ENCODE measurements around the gene NT5C1A.

Gene NT5C1A

DNA sequence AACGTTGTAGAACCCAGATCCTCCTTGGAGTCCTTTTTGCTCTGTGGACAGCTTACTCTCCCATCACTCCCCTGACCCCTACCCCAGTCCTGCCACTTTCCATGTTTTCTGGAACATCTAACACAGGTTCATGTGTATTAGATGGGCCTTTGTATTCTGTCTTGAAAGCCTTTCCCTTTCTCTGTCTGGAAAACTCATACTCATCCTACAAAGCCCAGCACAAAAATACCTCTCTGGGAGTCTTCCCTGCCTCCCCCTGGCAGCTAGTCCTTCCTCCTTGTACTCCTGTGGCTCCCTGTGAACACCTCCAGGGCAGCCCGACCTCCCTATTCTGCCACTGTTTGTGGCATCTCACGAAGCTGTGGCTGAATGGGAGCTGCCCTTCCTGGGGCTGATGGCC lies 24.7 kb downstream of the NT5C1A start:
- Histone ChIP-seq H3K4me2 (ENCODE audit: low read depth, low read length, poor library complexity, severe bottlenecking) (no peak overlapping the region), H3F3A (ENCODE audit: low read depth) (no peaks in the 10 kb centered on the region), H3K9me2 (replicated peaks; ENCODE audit: low read depth, low read length) (no peaks in the 10 kb centered on the region), H3K27me3 (ENCODE audit: insufficient read depth, low read length, poor library complexity, severe bottlenecking) (no peaks in the 10 kb centered on the region), H4K20me1 (ENCODE audit: insufficient read depth, low read length, poor library complexity, severe bottlenecking) (no peaks in the 10 kb centered on the region), H3K9ac (ENCODE audit: low read depth, low read length, poor library complexity, severe bottlenecking) (no peak overlapping the region), H3K9me3 (ENCODE audit: insufficient read depth, low read depth, low read length) (no peaks in the 10 kb centered on the region), H3K4me1 (ENCODE audit: insufficient read depth, low read length, poor library complexity, severe bottlenecking) (no peaks in the 10 kb centered on the region), H3K79me2 (ENCODE audit: insufficient read depth, low read length) (no peaks in the 10 kb centered on the region), H2AFZ (ENCODE audit: low read length) (no peak overlapping the region), H3K36me3 (ENCODE audit: insufficient read depth, low read length) (no peaks in the 10 kb centered on the region), H3K4me3 (ENCODE audit: low read length, poor library complexity, severe bottlenecking) (no peak overlapping the region)
- TF ChIP-seq, protein P1, sequence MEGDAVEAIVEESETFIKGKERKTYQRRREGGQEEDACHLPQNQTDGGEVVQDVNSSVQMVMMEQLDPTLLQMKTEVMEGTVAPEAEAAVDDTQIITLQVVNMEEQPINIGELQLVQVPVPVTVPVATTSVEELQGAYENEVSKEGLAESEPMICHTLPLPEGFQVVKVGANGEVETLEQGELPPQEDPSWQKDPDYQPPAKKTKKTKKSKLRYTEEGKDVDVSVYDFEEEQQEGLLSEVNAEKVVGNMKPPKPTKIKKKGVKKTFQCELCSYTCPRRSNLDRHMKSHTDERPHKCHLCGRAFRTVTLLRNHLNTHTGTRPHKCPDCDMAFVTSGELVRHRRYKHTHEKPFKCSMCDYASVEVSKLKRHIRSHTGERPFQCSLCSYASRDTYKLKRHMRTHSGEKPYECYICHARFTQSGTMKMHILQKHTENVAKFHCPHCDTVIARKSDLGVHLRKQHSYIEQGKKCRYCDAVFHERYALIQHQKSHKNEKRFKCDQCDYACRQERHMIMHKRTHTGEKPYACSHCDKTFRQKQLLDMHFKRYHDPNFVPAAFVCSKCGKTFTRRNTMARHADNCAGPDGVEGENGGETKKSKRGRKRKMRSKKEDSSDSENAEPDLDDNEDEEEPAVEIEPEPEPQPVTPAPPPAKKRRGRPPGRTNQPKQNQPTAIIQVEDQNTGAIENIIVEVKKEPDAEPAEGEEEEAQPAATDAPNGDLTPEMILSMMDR (conservative IDR thresholded peaks at IDR 0.05; ENCODE audit: low read length): no peak
- no peak for TF ChIP-seq EZH2phosphoT487 (IDR thresholded peaks at IDR 0.05; ENCODE audit: borderline replicate concordance)

- H3K36me3 ChIP-seq (ENCODE audit: insufficient read depth, low read length): no peaks in the 10 kb centered on the region
- no peaks in the 10 kb centered on the region for H3K9me2 ChIP-seq (replicated peaks; ENCODE audit: low read depth, low read length)
- no peaks in the 10 kb centered on the region for H3F3A ChIP-seq (ENCODE audit: low read depth)
- no peak overlapping the region for H3K4me2 ChIP-seq (ENCODE audit: low read depth, low read length, poor library complexity, severe bottlenecking)
- TF ChIP-seq EZH2phosphoT487 (IDR thresholded peaks at IDR 0.05; ENCODE audit: borderline replicate concordance): no peak
- TF ChIP-seq, protein P1 (conservative IDR thresholded peaks at IDR 0.05; ENCODE audit: low read length): no peak
- H3K79me2 ChIP-seq (ENCODE audit: insufficient read depth, low read length): no peaks in the 10 kb centered on the region
- no peaks in the 10 kb centered on the region for H3K27me3 ChIP-seq (ENCODE audit: insufficient read depth, low read length, poor library complexity, severe bottlenecking)
- H2AFZ ChIP-seq (ENCODE audit: low read length): no peak overlapping the region
- H3K9me3 ChIP-seq (ENCODE audit: insufficient read depth, low read depth, low read length): no peaks in the 10 kb centered on the region
- no peaks in the 10 kb centered on the region for H3K4me1 ChIP-seq (ENCODE audit: insufficient read depth, low read length, poor library complexity, severe bottlenecking)
- no peak overlapping the region for H3K9ac ChIP-seq (ENCODE audit: low read depth, low read length, poor library complexity, severe bottlenecking)
- no peak overlapping the region for H3K4me3 ChIP-seq (ENCODE audit: low read length, poor library complexity, severe bottlenecking)
- H4K20me1 ChIP-seq (ENCODE audit: insufficient read depth, low read length, poor library complexity, severe bottlenecking): no peaks in the 10 kb centered on the region
These were observed 25.4 kb downstream of the NT5C1A start for GRCh38 chr1:39646232-39647081.

GRCh38 chr1:39645411-39646043 lies 26.4 kb downstream of the NT5C1A start:
- no peak overlapping the region for H3K9ac ChIP-seq (ENCODE audit: low read depth, low read length, poor library complexity, severe bottlenecking)
- no peaks in the 10 kb centered on the region for H3K27me3 ChIP-seq (ENCODE audit: insufficient read depth, low read length, poor library complexity, severe bottlenecking)
- H2AFZ ChIP-seq (ENCODE audit: low read length): no peak overlapping the region
- H3K4me2 ChIP-seq (ENCODE audit: low read depth, low read length, poor library complexity, severe bottlenecking): no peak overlapping the region
- TF ChIP-seq, protein P1 (conservative IDR thresholded peaks at IDR 0.05; ENCODE audit: low read length): no peak
- no peak for TF ChIP-seq EZH2phosphoT487 (IDR thresholded peaks at IDR 0.05; ENCODE audit: borderline replicate concordance)
- no peaks in the 10 kb centered on the region for H3K36me3 ChIP-seq (ENCODE audit: insufficient read depth, low read length)
- no peaks in the 10 kb centered on the region for H3K9me2 ChIP-seq (replicated peaks; ENCODE audit: low read depth, low read length)
- no peaks in the 10 kb centered on the region for H3K9me3 ChIP-seq (ENCODE audit: insufficient read depth, low read depth, low read length)
- H3K79me2 ChIP-seq (ENCODE audit: insufficient read depth, low read length): no peaks in the 10 kb centered on the region
- H4K20me1 ChIP-seq (ENCODE audit: insufficient read depth, low read length, poor library complexity, severe bottlenecking): no peaks in the 10 kb centered on the region
- H3K4me1 ChIP-seq (ENCODE audit: insufficient read depth, low read length, poor library complexity, severe bottlenecking): no peaks in the 10 kb centered on the region
- no peak overlapping the region for H3K4me3 ChIP-seq (ENCODE audit: low read length, poor library complexity, severe bottlenecking)
- H3F3A ChIP-seq (ENCODE audit: low read depth): no peaks in the 10 kb centered on the region
